H1 (cell line): ENCODE data around the gene LGALS8. TPM values are rescaled to one million over a fixed set of nuclear protein-coding genes. Genes with fewer than 3 reads are reported as not detected.
A peak's percentile ranks its signal among the peaks of the same experiment; 100 is the strongest.

Source experiments
- CTCF ChIA-PET: fragments of 300-600 bp; sonication (Branson Sonifier 250); formaldehyde crosslinking; loops from one replicate; lab custom pipeline; 2021; ENCODE audit not compliant: partially characterized antibody; lab: Charles Lee
- POLR2A ChIA-PET: fragments of 300-600 bp; sonication (Branson Sonifier 250); formaldehyde crosslinking; loops from one replicate; lab custom pipeline; 2021; ENCODE audit warnings: inconsistent platforms; ENCODE audit not compliant: partially characterized antibody; lab: Charles Lee
- DNase-seq, 2 experiments: peaks; one replicate each; pipeline versions ENCODE4 v3.0.0 to v3.0.0-alpha.2; 2010 to 2022; ENCODE audit warnings: low spot score in 2 of 2, low read depth in 1 of 2, mixed read lengths in 1 of 2
- FAIRE-seq: peaks from 2 replicates; lab custom pipeline; 2011; peaks lifted over from hg19 to GRCh38; lab: Jason Lieb, UNC
- H2AFZ ChIP-seq: 2 replicates; pipeline ENCODE4 v1.8.1; 2012; ENCODE audit warnings: low read length, inconsistent platforms
- H2AK5ac ChIP-seq: 2 replicates; pipeline ENCODE4 v1.6.1; 2013; ENCODE audit warnings: low read depth, low read length
- H2BK120ac ChIP-seq: replicated peaks from 2 replicates; pipeline ENCODE3; 2013; ENCODE audit warnings: low read depth, low read length, inconsistent platforms
- H2BK12ac ChIP-seq: 2 replicates; pipeline ENCODE4 v1.6.1; 2013; ENCODE audit warnings: low read depth, low read length
- H2BK15ac ChIP-seq: 2 replicates; pipeline ENCODE4 v1.6.1; 2013; ENCODE audit warnings: low read length
- H2BK20ac ChIP-seq: 2 replicates; pipeline ENCODE4 v1.6.1; 2013; ENCODE audit warnings: low read length
- H2BK5ac ChIP-seq: 2 replicates; pipeline ENCODE4 v1.6.1; 2013; ENCODE audit warnings: low read depth, low read length
- H3K14ac ChIP-seq: 2 replicates; pipeline ENCODE4 v1.6.1; 2013; ENCODE audit warnings: inconsistent platforms; ENCODE audit not compliant: insufficient read length
- H3K18ac ChIP-seq: 2 replicates; pipeline ENCODE4 v1.6.1; 2013; ENCODE audit warnings: low read length; ENCODE audit errors: extremely low read depth
- H3K23ac ChIP-seq: 2 replicates; pipeline ENCODE4 v1.6.1; 2013; ENCODE audit warnings: inconsistent platforms; ENCODE audit not compliant: insufficient read length
- H3K23me2 ChIP-seq: 2 replicates; pipeline ENCODE4 v1.6.1; 2013; ENCODE audit warnings: low read depth, low read length
- H3K27ac ChIP-seq: 2 replicates; pipeline ENCODE4 v1.6.1; 2011; ENCODE audit warnings: low read depth, low read length, inconsistent platforms
- H3K27me3 ChIP-seq, 4 experiments: replicated peaks in 1 of 4; 1 replicate in 1 of 4; 2 replicates in 3 of 4; pipeline versions ENCODE4 v1.6.1 to v1.8.1; 2011 to 2013; ENCODE audit warnings: low read length in 3 of 4, mild to moderate bottlenecking in 3 of 4, inconsistent platforms in 2 of 4, mixed read lengths in 2 of 4, moderate library complexity in 1 of 4; ENCODE audit not compliant: control insufficient read depth in 3 of 4, insufficient read depth in 3 of 4; ENCODE audit errors: extremely low read depth in 1 of 4
- H3K36me3 ChIP-seq, 4 experiments: 2 replicates each; pipeline versions ENCODE4 v1.6.1 to v1.8.1; 2011 to 2013; ENCODE audit warnings: mild to moderate bottlenecking in 4 of 4, low read length in 3 of 4, moderate library complexity in 2 of 4, control low read depth in 1 of 4, inconsistent platforms in 1 of 4; ENCODE audit not compliant: insufficient read depth in 4 of 4, control insufficient read depth in 2 of 4
- H3K4ac ChIP-seq: replicated peaks from 2 replicates; pipeline ENCODE3; 2013; ENCODE audit warnings: low read length, low read depth, mixed read lengths, inconsistent platforms; ENCODE audit not compliant: insufficient read length
- H3K4me1 ChIP-seq, 4 experiments: replicated peaks in 1 of 4; 1 replicate in 1 of 4; 2 replicates in 3 of 4; pipeline versions ENCODE4 v1.6.1 to v1.8.1; 2011 to 2013; ENCODE audit warnings: low read length in 3 of 4, inconsistent platforms in 2 of 4, mixed read lengths in 1 of 4; ENCODE audit not compliant: insufficient read depth in 4 of 4, control insufficient read depth in 3 of 4
- H3K4me2 ChIP-seq, 2 experiments: 2 replicates each; pipeline versions ENCODE4 v1.6.1 to v1.8.1; 2011 to 2013; ENCODE audit warnings: low read depth in 2 of 2, low read length in 2 of 2, control low read depth in 1 of 2, inconsistent platforms in 1 of 2, mild to moderate bottlenecking in 1 of 2; ENCODE audit not compliant: insufficient read depth in 1 of 2
- H3K4me3 ChIP-seq, 4 experiments: fragments of 200-600, 300-600 bp in 1 of 4; sonication (generic), shearing (Covaris generic), sonication (Bioruptor Twin) in 1 of 4; 2 replicates each; pipeline versions ENCODE4 v1.5.1 to v1.8.1; 2011 to 2016; ENCODE audit warnings: low read length in 4 of 4, low read depth in 3 of 4, control low read depth in 2 of 4, inconsistent platforms in 2 of 4, mild to moderate bottlenecking in 2 of 4, mixed read lengths in 1 of 4, moderate library complexity in 1 of 4; ENCODE audit not compliant: insufficient read depth in 2 of 4; ENCODE audit errors: extremely low read depth in 1 of 4
- H3K56ac ChIP-seq: replicated peaks from 2 replicates; pipeline ENCODE3; 2013; ENCODE audit warnings: low read depth, mild to moderate bottlenecking, mixed read lengths, low read length, inconsistent platforms; ENCODE audit not compliant: insufficient read length
- H3K79me1 ChIP-seq: 2 replicates; pipeline ENCODE4 v1.6.1; 2013; ENCODE audit warnings: low read depth, low read length, control low read depth
- H3K79me2 ChIP-seq, 2 experiments: 2 replicates each; pipeline versions ENCODE4 v1.6.1 to v1.8.1; 2012 to 2013; ENCODE audit warnings: low read length in 2 of 2, mild to moderate bottlenecking in 2 of 2, inconsistent platforms in 1 of 2; ENCODE audit not compliant: insufficient read depth in 2 of 2, control insufficient read depth in 1 of 2
- H3K9ac ChIP-seq, 4 experiments: replicated peaks in 1 of 4; 1 replicate in 1 of 4; 2 replicates in 3 of 4; pipeline versions ENCODE4 v1.6.1 to v1.8.1; 2011 to 2013; ENCODE audit warnings: low read depth in 3 of 4, low read length in 3 of 4, control low read depth in 2 of 4, mild to moderate bottlenecking in 2 of 4, moderate library complexity in 2 of 4, inconsistent platforms in 1 of 4; ENCODE audit errors: extremely low read depth in 1 of 4
- H3K9me3 ChIP-seq, 2 experiments: 2 replicates each; pipeline versions ENCODE4 v1.6.1 to v1.8.1; 2012 to 2013; ENCODE audit warnings: mild to moderate bottlenecking in 2 of 2, moderate library complexity in 2 of 2, control low read depth in 1 of 2, inconsistent platforms in 1 of 2, low read depth in 1 of 2, low read length in 1 of 2, mixed read lengths in 1 of 2; ENCODE audit not compliant: insufficient read depth in 2 of 2
- H4K20me1 ChIP-seq, 2 experiments: replicated peaks in 1 of 2; 2 replicates each; pipeline versions ENCODE3 to v1.8.1; 2011 to 2013; ENCODE audit warnings: inconsistent platforms in 2 of 2, low read length in 2 of 2, mild to moderate bottlenecking in 1 of 2; ENCODE audit not compliant: insufficient read depth in 2 of 2, control insufficient read depth in 1 of 2
- H4K5ac ChIP-seq: 2 replicates; pipeline ENCODE4 v1.6.1; 2013; ENCODE audit warnings: low read length, low read depth, mixed read lengths, inconsistent platforms; ENCODE audit not compliant: insufficient read length
- H4K8ac ChIP-seq: 2 replicates; pipeline ENCODE4 v1.8.0; 2013; ENCODE audit warnings: mild to moderate bottlenecking, moderate library complexity, low read length, inconsistent platforms; ENCODE audit not compliant: insufficient read depth; ENCODE audit errors: extremely low read depth
- H4K91ac ChIP-seq: replicated peaks from 2 replicates; pipeline ENCODE3; 2013; ENCODE audit warnings: low read length, mixed read lengths, inconsistent platforms; ENCODE audit not compliant: insufficient read length
- EGR1 ChIP-seq: IDR thresholded peaks from 2 replicates; pipeline ENCODE4 v1.6.1; 2011; ENCODE audit warnings: low read depth, low read length, borderline replicate concordance
- GABPA ChIP-seq: IDR thresholded peaks from 2 replicates; pipeline ENCODE4 v1.6.1; 2011; ENCODE audit warnings: mild to moderate bottlenecking, low read length, moderate library complexity, borderline replicate concordance; ENCODE audit not compliant: insufficient read depth
- HDAC6 ChIP-seq: IDR thresholded peaks from one replicate; pipeline ENCODE4 v1.7.1; 2012; ENCODE audit warnings: low read depth, mild to moderate bottlenecking, inconsistent platforms, low read length, moderate library complexity
- NANOG ChIP-seq: IDR thresholded peaks from 2 replicates; pipeline ENCODE4 v1.6.1; 2011; ENCODE audit warnings: low read length, low read depth, mild to moderate bottlenecking, inconsistent platforms; ENCODE audit not compliant: insufficient read depth, poor library complexity, severe bottlenecking
- POU5F1 ChIP-seq: IDR thresholded peaks from 2 replicates; pipeline ENCODE4 v1.6.1; 2011; ENCODE audit warnings: low read depth, mild to moderate bottlenecking, low read length, moderate library complexity
- SIRT6 ChIP-seq: IDR thresholded peaks from one replicate; pipeline ENCODE4 v1.7.1; 2012; ENCODE audit warnings: low read length, inconsistent platforms
- TEAD4 ChIP-seq: IDR thresholded peaks from 2 replicates; pipeline ENCODE4 v1.6.1; 2012; ENCODE audit warnings: low read depth, low read length, inconsistent platforms, mixed read lengths
- WGBS, 2 experiments: shearing (Covaris generic) in 1 of 2; methylation state at CpG; one replicate each; pipeline versions ENCODE4 v1.1.6 to v1.1.7; 2013 to 2015; ENCODE audit warnings: low lambda C conversion rate in 2 of 2, mixed read lengths in 2 of 2, inconsistent platforms in 1 of 2, low coverage in 1 of 2, missing lambda C conversion rate in 1 of 2; ENCODE audit not compliant: insufficient replicate concordance in 2 of 2, insufficient coverage in 1 of 2, insufficient read length in 1 of 2; ENCODE audit errors: extremely low coverage in 1 of 2, missing lambda C conversion rate in 1 of 2; 5-methylcytosine and 5-hydroxymethylcytosine counted together
- polyA plus RNA-seq, 7 experiments: library from polyadenylated mRNA; depleted of rRNA in 3 of 7; stranded (reverse) in 5 of 7; unstranded in 2 of 7; fragments of >200 nt in 5 of 7; fragments of 200-250 nt in 2 of 7; gene quantifications; 1 replicate in 5 of 7; 2 replicates in 1 of 7; 4 replicates in 1 of 7; pipeline versions ENCODE4 v1.2.1 to v1.2.3, GENCODE V29; 2011 to 2013; ENCODE audit warnings: missing spikeins in 2 of 7, mixed read lengths in 2 of 7
- total RNA-seq: library from RNA; stranded (reverse); fragmentation: NEBNext Ultra II Directional; extraction: Animal tissue kit (Norgen Biotek cat#: 25700); gene quantifications from 2 replicates; pipeline ENCODE4 v1.2.1, GENCODE V29; 2021
- TF ChIP-seq, protein P1 (sequence below): IDR thresholded peaks from 2 replicates; pipeline ENCODE4 v1.6.1; 2012; ENCODE audit warnings: inconsistent platforms

Gene LGALS8
- total and polyA plus RNA-seq, 2 of the 8 experiments (the other 6 are each of a cell fraction or from before 2014, with no cell fraction given): 7.2 to 11.6 TPM

DNA sequence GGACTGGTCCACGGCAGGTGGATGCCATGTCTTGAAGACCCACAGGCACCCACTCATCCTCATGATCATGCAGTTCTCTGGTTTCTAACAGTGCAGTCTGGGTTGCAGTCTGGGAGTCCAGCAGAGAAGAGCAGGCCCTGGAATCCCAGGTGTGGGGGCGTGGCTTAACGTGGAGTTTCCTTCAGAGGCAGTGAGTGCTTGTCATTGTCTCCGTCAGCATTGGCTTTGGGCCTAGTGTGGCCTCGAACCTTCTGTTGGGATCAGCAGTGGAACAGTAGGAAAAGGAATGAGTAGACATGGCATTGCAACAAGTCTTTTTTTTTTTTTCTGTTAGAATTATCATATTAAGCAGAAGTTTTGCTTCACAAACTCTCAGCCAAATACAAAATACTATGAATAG lies 12.8 kb downstream of the LGALS8 start:
- ChIA-PET POLR2A (no interaction called here), CTCF (no interaction called here)
- Histone ChIP-seq H3K4ac (no peak overlapping the region), H2BK120ac (no peak overlapping the region), H2BK20ac (no peak overlapping the region), H2AFZ (no peak overlapping the region), H3K18ac (no peak overlapping the region), H3K27me3 (no peaks in the 10 kb centered on the region), H3K4me1 (no peaks in the 10 kb centered on the region), H3K79me2 (no peaks in the 10 kb centered on the region), H3K14ac (no peak overlapping the region), H3K23ac (no peak overlapping the region), H2BK12ac (no peak overlapping the region), H3K9ac (no peak overlapping the region), H3K9me3 (no peaks in the 10 kb centered on the region; a peak in 1 of 4 replicates), H3K23me2 (no peaks in the 10 kb centered on the region), H3K4me2 (no peak overlapping the region), H2BK15ac (no peak overlapping the region), H3K36me3 (peaks cover 0 to 8% (median 4%) of the 10 kb centered on the region in 4 experiments; a peak in 3 of 8 replicates), H3K56ac (no peak overlapping the region), H2AK5ac (0 out of 2 replicates have a peak overlapping the region, but pooled peaks have one; percentile 70), H2BK5ac (no peak overlapping the region), H4K8ac (no peak overlapping the region), H4K20me1 (no peaks in the 10 kb centered on the region), H4K91ac (no peak overlapping the region), H3K27ac (no peak overlapping the region), H3K4me3 (no peak overlapping the region), H3K79me1 (no peaks in the 10 kb centered on the region), H4K5ac (no peak overlapping the region)
- no peak for FAIRE-seq
- DNase-seq: no peak
- 76% methylated on average over 5 of the region's 5 CpGs; no CpG with 5 or more reads in 1 of the 2 experiments for WGBS, 2 experiments
- TF ChIP-seq NANOG: no peak
- no peak for TF ChIP-seq HDAC6
- TF ChIP-seq, protein P1, sequence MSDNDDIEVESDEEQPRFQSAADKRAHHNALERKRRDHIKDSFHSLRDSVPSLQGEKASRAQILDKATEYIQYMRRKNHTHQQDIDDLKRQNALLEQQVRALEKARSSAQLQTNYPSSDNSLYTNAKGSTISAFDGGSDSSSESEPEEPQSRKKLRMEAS: no peak
- TF ChIP-seq TEAD4: no peak
- no peak for TF ChIP-seq POU5F1
- TF ChIP-seq EGR1: no peak
- TF ChIP-seq SIRT6: no peak
- no peak for TF ChIP-seq GABPA
